C4-2B (cell line): ENCODE measurements around the gene SUPT20HL2.
"Not testable (repeated sequence)": the region's sequence is repeated elsewhere in the genome, so short reads cannot be mapped to it uniquely, and the experiment has no call there.

Experiments
- ZFX ChIP-seq: fragments of 450-650 bp; IDR thresholded peaks from 2 replicates; pipeline ENCODE4 v1.6.1; 2017
- TF ChIP-seq, protein P1 (sequence below): fragments of 450-650 bp; conservative IDR thresholded peaks from 2 replicates; pipeline ENCODE4 v1.5.1; 2017; ENCODE audit warnings: mild to moderate bottlenecking

- TF ChIP-seq, protein P1, sequence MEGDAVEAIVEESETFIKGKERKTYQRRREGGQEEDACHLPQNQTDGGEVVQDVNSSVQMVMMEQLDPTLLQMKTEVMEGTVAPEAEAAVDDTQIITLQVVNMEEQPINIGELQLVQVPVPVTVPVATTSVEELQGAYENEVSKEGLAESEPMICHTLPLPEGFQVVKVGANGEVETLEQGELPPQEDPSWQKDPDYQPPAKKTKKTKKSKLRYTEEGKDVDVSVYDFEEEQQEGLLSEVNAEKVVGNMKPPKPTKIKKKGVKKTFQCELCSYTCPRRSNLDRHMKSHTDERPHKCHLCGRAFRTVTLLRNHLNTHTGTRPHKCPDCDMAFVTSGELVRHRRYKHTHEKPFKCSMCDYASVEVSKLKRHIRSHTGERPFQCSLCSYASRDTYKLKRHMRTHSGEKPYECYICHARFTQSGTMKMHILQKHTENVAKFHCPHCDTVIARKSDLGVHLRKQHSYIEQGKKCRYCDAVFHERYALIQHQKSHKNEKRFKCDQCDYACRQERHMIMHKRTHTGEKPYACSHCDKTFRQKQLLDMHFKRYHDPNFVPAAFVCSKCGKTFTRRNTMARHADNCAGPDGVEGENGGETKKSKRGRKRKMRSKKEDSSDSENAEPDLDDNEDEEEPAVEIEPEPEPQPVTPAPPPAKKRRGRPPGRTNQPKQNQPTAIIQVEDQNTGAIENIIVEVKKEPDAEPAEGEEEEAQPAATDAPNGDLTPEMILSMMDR, result not testable (repeated sequence)
- TF ChIP-seq ZFX, result not testable (repeated sequence)
Measured at GRCh38 chrX:24312249-24312607, 1.6 kb downstream of the SUPT20HL2 start.
